IMR-90 (cell line): ENCODE results near the gene FGA. TPM values are rescaled to one million over a fixed set of nuclear protein-coding genes. Genes with fewer than 3 reads are reported as not detected.

Experiments
- ATAC-seq: fragments of 200-7000 bp; cut with Tn5 transposase; 2 replicates; pipeline ENCODE4 v1.9.1; 2020; ENCODE audit warnings: low read depth, mild to moderate bottlenecking, moderate library complexity
- BruUV-seq: library from RNA; stranded (reverse); fragments of 400-500 nt; replicated peaks from 2 replicates; lab custom pipeline; 2021; lab: Mats Ljungman, UMichigan
- CTCF ChIA-PET: fragments of 300-600 bp; formaldehyde crosslinking; extraction: SDS; loops from one replicate; lab custom pipeline; 2021; ENCODE audit warnings: antibody characterized with exemption; lab: Yijun Ruan, JAX
- POLR2A ChIA-PET: fragments of 300-600 bp; sonication (Branson Sonifier 250); formaldehyde crosslinking; loops from one replicate; lab custom pipeline; 2022; ENCODE audit warnings: antibody characterized with exemption; ENCODE audit not compliant: unreplicated experiment; lab: Charles Lee
- DNase-seq: peaks from one replicate; pipeline ENCODE4 v3.0.0; 2013
- H2AFZ ChIP-seq: replicated peaks from 2 replicates; pipeline ENCODE3; 2013; ENCODE audit warnings: low read length, mild to moderate bottlenecking; ENCODE audit not compliant: poor library complexity
- H2AK5ac ChIP-seq: 2 replicates; pipeline ENCODE4 v1.6.1; 2013; ENCODE audit warnings: low read depth, low read length, inconsistent platforms
- H2AK9ac ChIP-seq: replicated peaks from 2 replicates; pipeline ENCODE3; 2013; ENCODE audit warnings: mild to moderate bottlenecking, low read depth, low read length, moderate library complexity; ENCODE audit not compliant: poor library complexity
- H2BK120ac ChIP-seq: 2 replicates; pipeline ENCODE4 v1.6.1; 2013; ENCODE audit warnings: low read depth, low read length, inconsistent platforms
- H2BK15ac ChIP-seq: 3 replicates; pipeline ENCODE4 v1.6.1; 2013; ENCODE audit warnings: low read depth, low read length, inconsistent platforms
- H2BK20ac ChIP-seq: 2 replicates; pipeline ENCODE4 v1.6.1; 2013; ENCODE audit warnings: low read depth, mild to moderate bottlenecking, inconsistent platforms, low read length, moderate library complexity
- H2BK5ac ChIP-seq: 2 replicates; pipeline ENCODE4 v1.6.1; 2013; ENCODE audit warnings: mild to moderate bottlenecking, low read depth, low read length, inconsistent platforms; ENCODE audit not compliant: poor library complexity, severe bottlenecking
- H3K14ac ChIP-seq: replicated peaks from 2 replicates; pipeline ENCODE4 v1.6.1; 2013; ENCODE audit warnings: low read depth, low read length, inconsistent platforms
- H3K18ac ChIP-seq: 2 replicates; pipeline ENCODE4 v1.6.1; 2013; ENCODE audit warnings: low read depth, low read length, control low read depth
- H3K23ac ChIP-seq: 2 replicates; pipeline ENCODE4 v1.6.1; 2013; ENCODE audit warnings: low read depth, low read length, inconsistent platforms
- H3K27ac ChIP-seq: 2 replicates; pipeline ENCODE4 v1.5.1; 2013; ENCODE audit warnings: mild to moderate bottlenecking, control low read depth, low read length; ENCODE audit not compliant: insufficient read depth
- H3K27me3 ChIP-seq: 2 replicates; pipeline ENCODE4 v1.6.1; 2013; ENCODE audit warnings: low read length; ENCODE audit not compliant: control insufficient read depth, insufficient read depth
- H3K36me3 ChIP-seq: 2 replicates; pipeline ENCODE4 v1.6.1; 2013; ENCODE audit warnings: low read length, mixed read lengths; ENCODE audit not compliant: control insufficient read depth, insufficient read depth
- H3K4ac ChIP-seq: 2 replicates; pipeline ENCODE4 v1.6.1; 2013; ENCODE audit warnings: low read depth, low read length, inconsistent platforms
- H3K4me1 ChIP-seq: 2 replicates; pipeline ENCODE4 v1.6.1; 2013; ENCODE audit warnings: low read length, mixed read lengths; ENCODE audit not compliant: control insufficient read depth, insufficient read depth
- H3K4me2 ChIP-seq: 2 replicates; pipeline ENCODE4 v1.6.1; 2013; ENCODE audit warnings: low read depth, mild to moderate bottlenecking, control low read depth, low read length, moderate library complexity
- H3K4me3 ChIP-seq: 2 replicates; pipeline ENCODE4 v1.5.1; 2013; ENCODE audit warnings: low read depth, mild to moderate bottlenecking, control low read depth, low read length, moderate library complexity; ENCODE audit not compliant: insufficient read depth
- H3K56ac ChIP-seq: 2 replicates; pipeline ENCODE4 v1.6.1; 2013; ENCODE audit warnings: low read length, inconsistent platforms; ENCODE audit not compliant: insufficient read depth; ENCODE audit errors: extremely low read depth
- H3K79me1 ChIP-seq, 2 experiments: 2 replicates each; pipeline ENCODE4 v1.6.1; 2013; ENCODE audit warnings: low read length in 2 of 2, inconsistent platforms in 1 of 2, low read depth in 1 of 2
- H3K9ac ChIP-seq: 2 replicates; pipeline ENCODE4 v1.6.1; 2013; ENCODE audit warnings: low read depth, low read length, control low read depth
- H3K9me1 ChIP-seq: 2 replicates; pipeline ENCODE4 v1.6.1; 2013; ENCODE audit warnings: low read length, inconsistent platforms; ENCODE audit not compliant: insufficient read depth
- H3K9me3 ChIP-seq: 2 replicates; pipeline ENCODE4 v1.6.1; 2013; ENCODE audit warnings: low read length; ENCODE audit not compliant: control insufficient read depth, insufficient read depth
- H4K20me1 ChIP-seq: 2 replicates; pipeline ENCODE4 v1.6.1; 2013; ENCODE audit warnings: low read length, inconsistent platforms; ENCODE audit not compliant: insufficient read depth
- H4K5ac ChIP-seq: 2 replicates; pipeline ENCODE4 v1.6.1; 2013; ENCODE audit warnings: mild to moderate bottlenecking, low read depth, low read length, control low read depth
- H4K8ac ChIP-seq, 2 experiments: 2 replicates each; pipeline ENCODE4 v1.6.1; 2013; ENCODE audit warnings: low read depth in 2 of 2, low read length in 2 of 2, control low read depth in 1 of 2, inconsistent platforms in 1 of 2
- H4K91ac ChIP-seq: 2 replicates; pipeline ENCODE4 v1.6.1; 2013; ENCODE audit warnings: low read depth, low read length, inconsistent platforms; ENCODE audit not compliant: insufficient read depth
- BHLHE40 ChIP-seq: fragments of 150-350 bp; IDR thresholded peaks from 2 replicates; pipeline ENCODE4 v1.6.1; 2016; ENCODE audit warnings: mild to moderate bottlenecking, low read depth, low read length
- CEBPB ChIP-seq: IDR thresholded peaks from 2 replicates; pipeline ENCODE4 v1.6.1; 2012; ENCODE audit warnings: low read depth, low read length, improper control_type of control experiment
- CHD1 ChIP-seq: IDR thresholded peaks from 2 replicates; pipeline ENCODE4 v1.6.1; 2012; ENCODE audit warnings: low read depth, low read length, improper control_type of control experiment
- FOS ChIP-seq: fragments of 150-350 bp; IDR thresholded peaks from 2 replicates; pipeline ENCODE4 v1.6.1; 2016; ENCODE audit warnings: low read depth, low read length
- MAFK ChIP-seq: IDR thresholded peaks from 2 replicates; pipeline ENCODE4 v1.6.1; 2012; ENCODE audit warnings: low read depth, low read length, improper control_type of control experiment
- MAZ ChIP-seq: IDR thresholded peaks from 2 replicates; pipeline ENCODE4 v1.6.1; 2012; ENCODE audit warnings: low read depth, mild to moderate bottlenecking, low read length, improper control_type of control experiment, moderate library complexity, borderline replicate concordance
- MXI1 ChIP-seq: IDR thresholded peaks from 2 replicates; pipeline ENCODE4 v1.6.1; 2012; ENCODE audit warnings: low read depth, mild to moderate bottlenecking, low read length, moderate library complexity, borderline replicate concordance
- NFE2L2 ChIP-seq: fragments of 150-350 bp; IDR thresholded peaks from 2 replicates; pipeline ENCODE4 v1.6.1; 2016; ENCODE audit warnings: low read depth, mild to moderate bottlenecking, low read length
- POLR2A ChIP-seq: IDR thresholded peaks from 2 replicates; pipeline ENCODE4 v1.6.1; 2012; ENCODE audit warnings: mild to moderate bottlenecking, low read depth, low read length
- RAD21 ChIP-seq: IDR thresholded peaks from 2 replicates; pipeline ENCODE4 v1.6.1; 2012; ENCODE audit warnings: low read length, improper control_type of control experiment
- RCOR1 ChIP-seq: IDR thresholded peaks from 2 replicates; pipeline ENCODE4 v1.6.1; 2012; ENCODE audit warnings: mild to moderate bottlenecking, low read length, improper control_type of control experiment; ENCODE audit not compliant: insufficient replicate concordance
- RFX5 ChIP-seq: IDR thresholded peaks from 2 replicates; pipeline ENCODE4 v1.8.0; 2012; ENCODE audit warnings: low read depth, mild to moderate bottlenecking, low read length, moderate library complexity
- SMC3 ChIP-seq: fragments of 150-350 bp; IDR thresholded peaks from 2 replicates; pipeline ENCODE4 v1.6.1; 2016; ENCODE audit warnings: low read depth, mild to moderate bottlenecking, antibody characterized with exemption, low read length, moderate library complexity
- WGBS, 2 experiments: methylation state at CpG; one replicate each; pipeline versions ENCODE4 v1.1.5 to v1.1.7; 2013; ENCODE audit warnings: missing lambda C conversion rate in 2 of 2; ENCODE audit not compliant: insufficient read length in 1 of 2; ENCODE audit errors: extremely low coverage in 2 of 2; 5-methylcytosine and 5-hydroxymethylcytosine counted together
- dilution Hi-C: fragments of 300-500 bp; cut with HindIII; formaldehyde crosslinking; loops from one replicate; pipeline ENCODE4 v1.14.3; 2018; ENCODE audit warnings: low sequenced_read_pairs; ENCODE audit not compliant: unreplicated experiment
- in situ Hi-C: fragments of 300-500 bp; cut with MboI; formaldehyde crosslinking; loops from 3 replicates; pipeline ENCODE4 v1.14.3; 2019; ENCODE audit warnings: low sequenced_read_pairs, inconsistent platforms, mixed read lengths
- intact Hi-C: fragments of 100-400 bp; cut with micrococcal nuclease; formaldehyde crosslinking; loops from 2 replicates; pipeline ENCODE4 v1.10.0; 2022
- polyA plus RNA-seq, 3 experiments: library from polyadenylated mRNA; depleted of rRNA; stranded (reverse); fragments of >200 nt; gene quantifications; 2 replicates each; pipeline ENCODE4 v1.2.3, GENCODE V29; 2012; ENCODE audit warnings: low replicate concordance in 1 of 3
- total RNA-seq: library from RNA; depleted of rRNA; stranded (reverse); fragments of >200 nt; gene quantifications from 2 replicates; pipeline ENCODE4 v1.2.3, GENCODE V29; 2012
- TF ChIP-seq, protein P1 (sequence below): fragments of 150-350 bp; IDR thresholded peaks from 2 replicates; pipeline ENCODE4 v1.6.1; 2017; ENCODE audit warnings: mild to moderate bottlenecking, antibody characterized with exemption, low read length, low read depth
- TF ChIP-seq, protein P2 (sequence below): conservative IDR thresholded peaks from 2 replicates; pipeline ENCODE4 v1.5.1; 2012; ENCODE audit warnings: mild to moderate bottlenecking, low read depth, low read length, improper control_type of control experiment
- TF ChIP-seq, protein P3 (sequence below): fragments of 150-350 bp; IDR thresholded peaks from 2 replicates; pipeline ENCODE4 v1.6.1; 2016; ENCODE audit warnings: low read depth, mild to moderate bottlenecking, low read length, moderate library complexity, borderline replicate concordance

The FGA gene
- total and polyA plus RNA-seq, 2 of the 4 experiments (the other 2 are of a cell fraction) = not detected

DNA sequence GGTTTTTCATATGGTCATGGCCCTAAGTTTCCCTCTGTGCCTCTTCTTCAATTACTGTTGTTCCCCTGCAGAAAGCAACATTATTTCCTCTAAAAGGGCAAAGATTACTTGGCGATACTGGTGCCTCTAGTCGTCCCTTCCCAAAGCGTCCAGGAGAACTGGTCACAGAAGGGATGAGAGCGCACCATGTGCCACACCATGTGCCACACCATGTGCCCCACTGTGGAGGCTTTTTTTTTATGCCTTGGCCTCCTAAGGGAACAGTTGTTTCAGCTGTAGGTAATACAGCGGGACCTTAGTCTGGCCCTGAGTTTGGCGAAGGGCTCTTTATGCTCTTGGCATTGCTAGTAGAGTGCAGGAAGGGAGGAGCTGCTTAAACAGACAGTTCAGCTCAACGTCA lies 33.5 kb upstream of the FGA start:
- H2BK15ac ChIP-seq = no peak overlapping the region
- no peak overlapping the region for H3K18ac ChIP-seq
- no peak overlapping the region for H3K4me2 ChIP-seq
- BruUV-seq = no TSS peak
- CTCF ChIA-PET = interaction anchor here (1.1 kb wide), 1 partner anchor 73 kb away, joined by 6 read pairs; the partner anchor contains the start of gene PLRG1
- no peak overlapping the region for H4K91ac ChIP-seq
- no peak overlapping the region for H2AK5ac ChIP-seq
- H2BK20ac ChIP-seq = no peak overlapping the region
- H3K9me1 ChIP-seq = no peaks in the 10 kb centered on the region
- no peak overlapping the region for H2BK120ac ChIP-seq
- no peak overlapping the region for H2AFZ ChIP-seq
- DNase-seq (no peak), ATAC-seq (no peak)
- H3K56ac ChIP-seq = no peak overlapping the region
- intact Hi-C loops (no loop called here), in situ Hi-C loops (no loop called here), dilution Hi-C loops (no loop called here)
- H3K27ac ChIP-seq = no peak overlapping the region
- H3K79me1 ChIP-seq = no peaks in the 10 kb centered on the region
- no peak overlapping the region for H3K23ac ChIP-seq
- H3K4me3 ChIP-seq = no peak overlapping the region
- H4K20me1 ChIP-seq = no peaks in the 10 kb centered on the region
- no peak overlapping the region for H2AK9ac ChIP-seq
- H2BK5ac ChIP-seq = no peak overlapping the region
- POLR2A ChIA-PET = no interaction called here
- no peak overlapping the region for H3K9ac ChIP-seq
- H3K14ac ChIP-seq = no peak overlapping the region
- no peak overlapping the region for H3K4ac ChIP-seq
- no peaks in the 10 kb centered on the region for H3K4me1 ChIP-seq
- H4K5ac ChIP-seq = no peak overlapping the region
- no peak overlapping the region for H4K8ac ChIP-seq
- H3K27me3 ChIP-seq = peaks cover 14% of the 10 kb centered on the region
- H3K9me3 ChIP-seq = no peaks in the 10 kb centered on the region
- no CpG with 5 or more reads among the region's 7 CpGs for WGBS, 2 experiments
- H3K36me3 ChIP-seq = no peaks in the 10 kb centered on the region
- TF ChIP-seq POLR2A = no peak
- TF ChIP-seq, protein P1, sequence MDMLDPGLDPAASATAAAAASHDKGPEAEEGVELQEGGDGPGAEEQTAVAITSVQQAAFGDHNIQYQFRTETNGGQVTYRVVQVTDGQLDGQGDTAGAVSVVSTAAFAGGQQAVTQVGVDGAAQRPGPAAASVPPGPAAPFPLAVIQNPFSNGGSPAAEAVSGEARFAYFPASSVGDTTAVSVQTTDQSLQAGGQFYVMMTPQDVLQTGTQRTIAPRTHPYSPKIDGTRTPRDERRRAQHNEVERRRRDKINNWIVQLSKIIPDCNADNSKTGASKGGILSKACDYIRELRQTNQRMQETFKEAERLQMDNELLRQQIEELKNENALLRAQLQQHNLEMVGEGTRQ = no peak
- TF ChIP-seq RCOR1 = no peak
- TF ChIP-seq, protein P2, sequence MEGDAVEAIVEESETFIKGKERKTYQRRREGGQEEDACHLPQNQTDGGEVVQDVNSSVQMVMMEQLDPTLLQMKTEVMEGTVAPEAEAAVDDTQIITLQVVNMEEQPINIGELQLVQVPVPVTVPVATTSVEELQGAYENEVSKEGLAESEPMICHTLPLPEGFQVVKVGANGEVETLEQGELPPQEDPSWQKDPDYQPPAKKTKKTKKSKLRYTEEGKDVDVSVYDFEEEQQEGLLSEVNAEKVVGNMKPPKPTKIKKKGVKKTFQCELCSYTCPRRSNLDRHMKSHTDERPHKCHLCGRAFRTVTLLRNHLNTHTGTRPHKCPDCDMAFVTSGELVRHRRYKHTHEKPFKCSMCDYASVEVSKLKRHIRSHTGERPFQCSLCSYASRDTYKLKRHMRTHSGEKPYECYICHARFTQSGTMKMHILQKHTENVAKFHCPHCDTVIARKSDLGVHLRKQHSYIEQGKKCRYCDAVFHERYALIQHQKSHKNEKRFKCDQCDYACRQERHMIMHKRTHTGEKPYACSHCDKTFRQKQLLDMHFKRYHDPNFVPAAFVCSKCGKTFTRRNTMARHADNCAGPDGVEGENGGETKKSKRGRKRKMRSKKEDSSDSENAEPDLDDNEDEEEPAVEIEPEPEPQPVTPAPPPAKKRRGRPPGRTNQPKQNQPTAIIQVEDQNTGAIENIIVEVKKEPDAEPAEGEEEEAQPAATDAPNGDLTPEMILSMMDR = no peak
- no peak for TF ChIP-seq SMC3
- no peak for TF ChIP-seq RAD21
- no peak for TF ChIP-seq MAZ
- TF ChIP-seq, protein P3, sequence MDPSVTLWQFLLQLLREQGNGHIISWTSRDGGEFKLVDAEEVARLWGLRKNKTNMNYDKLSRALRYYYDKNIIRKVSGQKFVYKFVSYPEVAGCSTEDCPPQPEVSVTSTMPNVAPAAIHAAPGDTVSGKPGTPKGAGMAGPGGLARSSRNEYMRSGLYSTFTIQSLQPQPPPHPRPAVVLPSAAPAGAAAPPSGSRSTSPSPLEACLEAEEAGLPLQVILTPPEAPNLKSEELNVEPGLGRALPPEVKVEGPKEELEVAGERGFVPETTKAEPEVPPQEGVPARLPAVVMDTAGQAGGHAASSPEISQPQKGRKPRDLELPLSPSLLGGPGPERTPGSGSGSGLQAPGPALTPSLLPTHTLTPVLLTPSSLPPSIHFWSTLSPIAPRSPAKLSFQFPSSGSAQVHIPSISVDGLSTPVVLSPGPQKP = no peak
- no peak for TF ChIP-seq MAFK
- no peak for TF ChIP-seq BHLHE40
- no peak for TF ChIP-seq RFX5
- TF ChIP-seq CEBPB = no peak
- no peak for TF ChIP-seq NFE2L2
- TF ChIP-seq MXI1 = no peak
- no peak for TF ChIP-seq CHD1
- TF ChIP-seq FOS = no peak
